ENCODE results near the gene CYP19A1. TPM values are rescaled to one million over a fixed set of nuclear protein-coding genes. Genes with fewer than 3 reads are reported as not detected.

Gene CYP19A1
- total and polyA plus RNA-seq, 2 of the 8 experiments (the other 6 are each of a cell fraction or from before 2014, with no cell fraction given): not detected

DNA sequence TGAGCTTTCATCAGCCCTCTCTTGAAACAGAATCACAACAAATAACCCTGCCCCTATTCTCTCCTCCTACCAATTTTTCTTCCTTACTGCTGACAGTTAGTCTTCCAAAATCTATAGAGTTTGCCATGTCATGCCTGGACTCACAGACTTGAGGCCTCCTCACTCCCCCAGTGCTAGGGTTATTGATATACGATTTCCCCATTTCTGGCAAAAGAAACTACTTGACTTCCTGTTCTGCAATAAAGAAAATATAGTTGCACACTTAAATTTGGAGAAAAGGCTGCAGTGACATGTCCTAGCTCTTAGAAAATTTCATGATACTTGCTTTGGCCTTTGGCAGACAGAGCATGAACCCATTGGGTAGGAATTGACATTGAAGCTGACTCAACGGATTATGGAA lies 75.9 kb downstream of the CYP19A1 start:
- whole genome bisulfite sequencing, 2 experiments (ENCODE audit: extremely low coverage in 1 of 2, insufficient coverage in 1 of 2, insufficient read length in 1 of 2, insufficient replicate concordance in 2 of 2, low coverage in 1 of 2, low lambda C conversion rate in 2 of 2, missing lambda C conversion rate in 1 of 2): 92% methylated on average over 2 of the region's 2 CpGs; no CpG with 5 or more reads in 1 of the 2 experiments

More for the DNA sequence above, 75.9 kb downstream of the CYP19A1 start:
- H4K8ac ChIP-seq (ENCODE audit: extremely low read depth, insufficient read depth, low read length): no peak overlapping the region
- CTCF ChIA-PET (ENCODE audit: partially characterized antibody): interaction anchor here (0.7 to 1.2 kb wide), 2 partner anchors 25 to 33 kb away, joined by 3 read pairs; no protein-coding TSS in a partner anchor
- H2BK120ac ChIP-seq (replicated peaks; ENCODE audit: low read depth, low read length): no peak overlapping the region
- FAIRE-seq (no peak), DNase-seq (ENCODE audit: low read depth in 1 of 2, low spot score in 2 of 2) (no peak)
- H3K4me3 ChIP-seq (ENCODE audit: extremely low read depth in 1 of 4, insufficient read depth in 2 of 4, low read depth in 3 of 4, low read length in 4 of 4): no peak overlapping the region
- no peak overlapping the region for H2BK5ac ChIP-seq (ENCODE audit: low read depth, low read length)
- H3K23ac ChIP-seq (ENCODE audit: insufficient read length): no peak overlapping the region
- H3K79me2 ChIP-seq (ENCODE audit: control insufficient read depth in 1 of 2, insufficient read depth in 2 of 2, low read length in 2 of 2): no peaks in the 10 kb centered on the region
- no peak overlapping the region for H2BK20ac ChIP-seq (ENCODE audit: low read length)
- no peak overlapping the region for H4K91ac ChIP-seq (replicated peaks; ENCODE audit: insufficient read length, low read length)
- peaks cover 15 to 18% of the 10 kb centered on the region in 2 experiments; a peak in 3 of 4 replicates for H3K9me3 ChIP-seq (ENCODE audit: insufficient read depth in 2 of 2, low read depth in 1 of 2, low read length in 1 of 2)
- TF ChIP-seq JUND (IDR thresholded peaks at IDR 0.05; ENCODE audit: low read length): no peak
- TF ChIP-seq YY1 (IDR thresholded peaks at IDR 0.05; ENCODE audit: low read depth, low read length): no peak
- TF ChIP-seq BACH1 (IDR thresholded peaks at IDR 0.05; ENCODE audit: low read length): no peak
- no peak for TF ChIP-seq KDM5A (IDR thresholded peaks at IDR 0.05; ENCODE audit: low read length)
- TF ChIP-seq CBX8 (IDR thresholded peaks at IDR 0.05; ENCODE audit: borderline replicate concordance, low read depth, low read length): no peak
- no peak for TF ChIP-seq JUN (IDR thresholded peaks at IDR 0.05; ENCODE audit: low read depth, low read length)
- TF ChIP-seq GTF2F1 (IDR thresholded peaks at IDR 0.05; ENCODE audit: borderline replicate concordance, low read depth, low read length): no peak
- H3K4me1 ChIP-seq (replicated peaks in 1 of 4; ENCODE audit: control insufficient read depth in 3 of 4, insufficient read depth in 4 of 4, low read length in 3 of 4): peaks cover 0 to 7% (median 3%) of the 10 kb centered on the region in 4 experiments; a peak in 5 of 7 replicates
- no peaks in the 10 kb centered on the region for H4K20me1 ChIP-seq (replicated peaks in 1 of 2; ENCODE audit: control insufficient read depth in 1 of 2, insufficient read depth in 2 of 2, low read length in 2 of 2)
- no peak overlapping the region for H3K9ac ChIP-seq (replicated peaks in 1 of 4; ENCODE audit: extremely low read depth in 1 of 4, low read depth in 3 of 4, low read length in 3 of 4)
- no peak overlapping the region for H3K4ac ChIP-seq (replicated peaks; ENCODE audit: insufficient read length, low read depth, low read length)
- H4K5ac ChIP-seq (ENCODE audit: insufficient read length, low read depth, low read length): no peak overlapping the region
- H2BK15ac ChIP-seq (ENCODE audit: low read length): no peak overlapping the region
- POLR2A ChIA-PET (ENCODE audit: partially characterized antibody): no interaction called here
- no peak overlapping the region for H3K14ac ChIP-seq (ENCODE audit: insufficient read length)
- H3K18ac ChIP-seq (ENCODE audit: extremely low read depth, low read length): no peak overlapping the region
- H2BK12ac ChIP-seq (ENCODE audit: low read depth, low read length): no peak overlapping the region
- no peak overlapping the region for H2AFZ ChIP-seq (ENCODE audit: low read length)
- H3K56ac ChIP-seq (replicated peaks; ENCODE audit: insufficient read length, low read depth, low read length): no peak overlapping the region
- no peaks in the 10 kb centered on the region for H3K79me1 ChIP-seq (ENCODE audit: low read depth, low read length)
- peaks cover 6% of the 10 kb centered on the region; the same call in 1 of the 2 replicates for H3K23me2 ChIP-seq (ENCODE audit: low read depth, low read length)
- no peaks in the 10 kb centered on the region for H3K36me3 ChIP-seq (ENCODE audit: control insufficient read depth in 2 of 4, insufficient read depth in 4 of 4, low read length in 3 of 4)
- no peak overlapping the region for H3K4me2 ChIP-seq (ENCODE audit: insufficient read depth in 1 of 2, low read depth in 2 of 2, low read length in 2 of 2)
- H3K27me3 ChIP-seq (replicated peaks in 1 of 4; ENCODE audit: control insufficient read depth in 3 of 4, extremely low read depth in 1 of 4, insufficient read depth in 3 of 4, low read length in 3 of 4): peaks cover 1 to 21% (median 18%) of the 10 kb centered on the region in 4 experiments; a peak in 6 of 7 replicates
- no peak overlapping the region for H3K27ac ChIP-seq (ENCODE audit: low read depth, low read length)
- no peak overlapping the region for H2AK5ac ChIP-seq (ENCODE audit: low read depth, low read length)
